Measurements from ENCODE around the gene EXD3.
A peak's percentile ranks its signal among the peaks of the same experiment; 100 is the strongest.

The EXD3 gene

GRCh38 chr9:137446851-137447471 lies 24.0 kb upstream of the EXD3 start:
- DNase-seq: no peak

- DNase-seq: peak; percentile 19
Measured at GRCh38 chr9:137445930-137446431, 23.0 kb upstream of the EXD3 start.

- peak; percentile 71 for DNase-seq
Measured at GRCh38 chr9:137445275-137445807, 22.4 kb upstream of the EXD3 start.

- DNase-seq: no peak
Measured at GRCh38 chr9:137444106-137444790, 21.3 kb upstream of the EXD3 start.

GRCh38 chr9:137441935-137442321 lies 19.0 kb upstream of the EXD3 start:
- no peak for DNase-seq

- DNase-seq: peak; percentile 72
Measured at GRCh38 chr9:137441289-137441934, 18.4 kb upstream of the EXD3 start, which contains the start of gene ENTPD8. ENTPD8 (minus strand) TSS chr9:137441357; CDS start chr9:137438285, 3,072 bp downstream.

GRCh38 chr9:137439158-137439714 lies 16.3 kb upstream of the EXD3 start:
- DNase-seq: no peak

- DNase-seq: no peak
Measured at GRCh38 chr9:137438591-137439157, 15.7 kb upstream of the EXD3 start.

- DNase-seq: no peak
Measured at GRCh38 chr9:137437691-137438590, 15.0 kb upstream of the EXD3 start.

GRCh38 chr9:137436761-137437600 lies 14.0 kb upstream of the EXD3 start:
- no peak for DNase-seq

GRCh38 chr9:137435980-137436760 lies 13.2 kb upstream of the EXD3 start:
- DNase-seq: no peak

- DNase-seq: no peak
Measured at GRCh38 chr9:137435381-137435891, 12.5 kb upstream of the EXD3 start.

- no peak for DNase-seq
Measured at GRCh38 chr9:137434498-137435380, 11.8 kb upstream of the EXD3 start.

GRCh38 chr9:137433916-137434431 lies 11.0 kb upstream of the EXD3 start:
- DNase-seq: no peak

GRCh38 chr9:137433349-137433915 lies 10.5 kb upstream of the EXD3 start:
- no peak for DNase-seq

- DNase-seq: no peak
Measured at GRCh38 chr9:137432687-137433348, 9.9 kb upstream of the EXD3 start.

GRCh38 chr9:137431416-137431931 lies 8.5 kb upstream of the EXD3 start:
- no peak for DNase-seq

Measured in NCI-H748 treated with DMSO at 0.1 percent for 48 hours (cell line).